GM21529 (cell line): ENCODE results near the gene SERTAD2.

Experiments used
- ATAC-seq: cut with Tn5 transposase; IDR thresholded peaks from one replicate; pipeline ENCODE4 v1.9.1; 2021; ENCODE audit not compliant: unreplicated experiment

SERTAD2 gene

GRCh38 chr2:64650296-64650695, 3.4 kb downstream of the SERTAD2 start:
- ATAC-seq, result no peak

DNA sequence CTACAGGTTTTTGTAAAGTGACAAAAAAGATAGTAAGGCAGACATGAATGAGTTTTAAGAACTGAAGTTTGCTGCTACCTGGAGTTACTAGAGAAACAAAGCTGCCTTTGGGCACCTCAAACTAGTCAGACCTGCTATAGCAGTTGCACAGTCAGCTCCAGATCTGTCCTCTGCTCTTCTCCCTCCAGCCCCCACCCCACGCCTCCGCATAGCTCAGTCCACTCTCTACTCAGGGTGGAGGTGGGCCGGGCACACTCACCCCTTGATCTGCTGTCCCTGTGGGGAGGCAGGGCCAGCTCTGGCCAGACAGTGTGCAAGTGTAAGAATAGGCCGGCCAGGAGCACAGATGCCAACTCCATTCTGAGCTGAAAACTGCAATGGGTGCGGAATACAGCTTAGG, 4.1 kb downstream of the SERTAD2 start:
- ATAC-seq, result no peak

- ATAC-seq, result no peak
Measured at GRCh38 chr2:64649013-64649484, 4.7 kb downstream of the SERTAD2 start.

- no peak for ATAC-seq
Measured at GRCh38 chr2:64646007-64646880, 7.5 kb downstream of the SERTAD2 start.

DNA sequence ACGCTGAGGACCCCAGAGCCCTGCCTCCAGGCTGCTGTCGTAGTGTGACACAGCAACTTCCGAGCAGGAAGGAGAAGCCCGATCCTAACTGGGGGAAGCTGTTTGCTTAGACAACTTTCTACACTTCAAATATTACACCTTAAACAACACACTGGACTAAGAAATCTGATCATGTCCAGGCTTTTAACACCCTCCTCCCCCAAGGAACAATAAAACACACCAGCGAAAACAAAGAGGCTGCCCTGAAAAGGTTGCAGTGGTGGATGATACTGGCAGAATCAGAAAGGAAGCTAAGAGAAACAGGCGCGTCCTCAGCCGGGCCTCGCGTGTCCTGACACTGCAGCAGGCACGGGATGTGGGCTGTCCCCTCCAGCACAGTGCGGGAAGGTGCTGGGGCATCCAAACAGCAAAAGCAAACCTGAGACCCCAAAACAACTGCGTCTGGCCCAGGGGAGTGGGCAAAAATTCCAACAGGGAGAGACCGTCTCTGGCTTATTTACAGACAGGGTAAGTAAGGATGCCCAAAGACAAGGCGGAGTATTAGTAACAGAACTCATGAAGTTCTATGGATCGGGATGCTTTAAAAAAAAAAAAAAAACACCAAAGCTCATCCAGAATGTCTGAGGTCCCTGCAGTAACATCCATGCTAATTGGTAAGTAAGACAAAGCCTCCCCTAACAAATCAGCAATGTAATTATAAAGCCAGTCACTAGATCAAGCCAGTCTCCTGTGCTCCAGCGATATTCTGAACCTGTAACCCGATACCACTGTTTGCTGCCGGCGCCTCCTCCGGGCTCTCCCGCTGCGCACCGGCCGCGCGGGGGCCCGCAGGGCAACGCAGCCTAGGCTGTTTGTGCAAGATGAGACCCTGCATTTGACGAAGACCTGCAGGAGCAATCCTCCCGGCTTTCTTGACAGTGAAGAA, 9.0 kb downstream of the SERTAD2 start:
- ATAC-seq, result peak; percentile 59

DNA sequence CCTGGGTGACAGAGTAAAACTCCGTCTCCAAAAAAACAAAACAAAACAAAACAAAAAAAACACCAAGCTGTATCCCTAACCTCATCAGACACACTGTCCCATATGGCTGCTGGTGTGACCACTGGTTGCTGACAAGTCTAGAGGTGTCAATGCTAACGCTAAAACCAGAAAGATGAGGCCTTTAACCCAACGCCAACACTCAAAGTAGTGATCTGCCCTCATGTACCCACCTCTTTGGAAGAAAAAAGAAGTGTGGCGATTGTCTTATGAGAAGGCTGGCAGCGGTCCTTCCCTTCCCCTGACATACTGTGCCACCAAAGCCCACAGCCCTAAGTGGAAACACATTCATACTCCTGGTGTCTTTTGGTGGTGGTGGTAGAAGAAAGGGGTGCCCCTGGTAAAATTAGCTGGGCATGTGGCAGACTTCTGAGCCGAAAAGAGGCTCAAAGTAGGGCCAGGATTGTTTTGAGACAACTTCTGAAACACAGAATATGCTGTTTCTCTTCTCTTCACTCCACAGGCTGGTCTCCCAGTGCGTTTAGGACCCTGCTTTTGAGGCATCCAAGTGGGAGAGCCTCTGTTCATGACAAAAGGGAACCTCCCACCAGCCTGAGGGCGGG, 9.8 kb downstream of the SERTAD2 start:
- ATAC-seq, result no peak

DNA sequence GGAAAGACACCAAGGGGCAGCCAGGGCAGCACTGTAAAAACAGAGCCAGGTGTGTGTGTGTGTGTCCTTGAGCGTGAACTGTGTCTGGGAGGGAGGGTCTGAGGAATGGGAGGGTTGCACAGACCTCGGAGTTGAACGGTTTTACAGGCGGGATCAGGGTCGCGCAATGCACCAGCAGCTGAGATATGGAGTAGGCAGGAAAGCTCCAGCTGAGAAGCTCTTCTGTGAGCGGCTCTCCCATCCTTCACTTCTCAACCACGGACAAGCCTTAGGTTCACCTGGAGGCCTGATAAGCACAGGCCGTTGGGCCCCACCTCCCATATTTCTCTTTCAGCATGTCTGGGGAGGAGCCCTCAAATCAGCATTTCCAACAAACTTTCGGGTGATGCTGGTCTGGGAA, 12.1 kb downstream of the SERTAD2 start:
- ATAC-seq, result no peak

DNA sequence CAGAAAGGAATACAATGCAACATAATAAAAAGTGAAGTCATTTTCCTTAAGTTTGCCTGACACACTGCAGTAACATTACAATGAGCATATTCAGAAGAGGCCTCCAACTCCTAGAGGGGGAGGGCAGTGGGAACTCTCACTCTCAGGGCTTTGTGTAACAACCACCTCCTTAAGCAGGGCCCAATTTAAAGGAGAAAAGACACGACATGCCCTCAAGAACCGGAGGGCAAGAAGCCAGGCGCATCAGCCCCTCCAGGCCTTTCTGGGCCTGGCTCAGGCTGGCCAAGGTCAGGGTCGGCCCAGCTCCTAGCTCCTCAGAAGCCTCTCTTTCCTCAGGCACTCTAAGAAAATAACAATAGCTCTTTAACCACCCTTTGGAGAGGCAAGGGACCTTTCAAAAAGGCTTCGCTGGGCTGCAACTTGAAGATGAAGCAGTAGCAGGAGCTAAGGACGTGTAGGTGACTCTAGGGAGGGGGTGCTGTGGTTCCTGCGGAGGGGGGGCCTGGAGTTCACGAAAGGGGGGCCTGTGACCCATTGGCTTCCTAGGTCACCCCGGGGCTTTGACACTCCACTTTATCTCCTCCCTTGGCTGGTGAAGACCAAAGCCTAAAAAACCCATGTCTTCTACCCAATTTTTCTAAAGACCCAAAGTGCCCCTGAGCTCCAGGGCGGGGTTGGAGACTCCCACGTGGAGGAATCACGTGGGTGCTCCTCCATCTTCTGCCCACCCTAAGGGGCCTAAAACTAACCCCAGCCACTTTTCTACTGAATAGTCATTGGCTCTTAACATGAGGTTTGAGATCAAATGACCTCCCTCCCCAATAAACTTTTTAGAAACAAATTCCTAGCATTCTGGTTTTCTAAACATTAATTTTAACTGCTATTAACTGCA, 13.3 kb downstream of the SERTAD2 start:
- no peak for ATAC-seq

DNA sequence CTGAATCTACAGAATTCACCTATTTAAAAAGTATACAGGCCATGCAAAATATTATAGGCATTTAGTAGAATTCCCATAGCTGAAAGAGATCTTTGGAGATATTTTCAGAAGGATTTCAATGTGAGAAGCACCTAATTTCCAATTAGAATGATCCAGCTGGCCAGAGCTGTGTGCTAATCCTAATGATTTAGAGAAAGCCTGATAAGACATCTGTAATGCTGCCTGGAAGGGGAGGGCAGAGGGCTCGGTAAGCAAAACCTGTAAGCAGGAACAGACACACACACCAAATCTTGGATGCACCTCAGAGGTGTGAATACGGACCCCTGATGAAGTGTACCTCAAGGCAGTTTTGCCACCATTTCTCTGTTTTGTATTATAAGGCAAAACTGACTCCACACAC, 14.0 kb downstream of the SERTAD2 start:
- no peak for ATAC-seq

- no peak for ATAC-seq
Measured at GRCh38 chr2:64638502-64639120, 15.1 kb downstream of the SERTAD2 start.

DNA sequence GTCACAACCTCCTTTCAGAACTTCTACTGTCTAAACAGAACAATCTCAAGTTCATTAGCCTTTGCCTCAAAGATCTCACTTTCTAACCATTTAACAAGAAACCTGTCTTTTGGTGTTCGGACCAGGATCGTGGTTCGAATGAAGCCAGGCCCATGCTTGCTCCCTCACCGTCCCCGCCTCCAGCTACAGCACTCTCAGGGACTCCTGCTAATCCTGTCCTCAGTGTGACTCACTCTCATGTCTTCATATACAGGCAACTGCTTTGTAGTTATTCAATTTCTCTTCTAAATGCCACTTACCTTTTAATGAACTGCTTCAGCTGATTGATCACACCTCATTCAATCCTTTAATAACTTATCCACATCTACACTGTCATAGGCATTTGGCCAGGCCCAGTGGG, 15.8 kb downstream of the SERTAD2 start:
- no peak for ATAC-seq

DNA sequence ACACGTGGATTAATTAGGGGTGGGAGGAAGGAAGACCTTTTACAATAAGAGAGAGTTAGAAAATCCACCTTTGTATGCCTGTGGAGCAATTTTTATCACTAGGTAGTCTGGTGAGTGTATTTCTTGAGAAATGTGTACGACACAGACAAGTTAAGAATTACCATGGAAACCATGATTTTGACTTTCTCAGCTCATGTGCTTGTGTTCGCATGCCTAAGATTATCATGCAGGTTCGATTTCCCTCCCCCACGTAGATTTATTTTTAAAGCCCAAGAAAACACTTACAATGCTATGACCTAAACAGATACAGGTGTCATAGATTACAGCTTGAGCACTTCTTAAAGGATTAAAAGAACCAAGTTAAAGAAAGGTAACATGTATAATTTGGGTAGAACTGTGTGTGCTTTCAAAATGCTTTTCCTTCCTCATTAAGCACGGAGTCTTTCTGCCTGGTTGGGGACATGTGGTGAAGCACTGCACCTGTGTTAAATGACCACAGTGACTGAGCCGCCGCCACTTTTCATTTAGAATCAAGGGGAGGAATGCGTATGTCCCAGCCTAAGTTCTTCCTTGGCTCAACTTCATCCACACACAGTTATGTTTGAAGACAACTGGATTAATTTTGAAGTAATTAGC, 16.6 kb downstream of the SERTAD2 start:
- peak; percentile 50 for ATAC-seq

DNA sequence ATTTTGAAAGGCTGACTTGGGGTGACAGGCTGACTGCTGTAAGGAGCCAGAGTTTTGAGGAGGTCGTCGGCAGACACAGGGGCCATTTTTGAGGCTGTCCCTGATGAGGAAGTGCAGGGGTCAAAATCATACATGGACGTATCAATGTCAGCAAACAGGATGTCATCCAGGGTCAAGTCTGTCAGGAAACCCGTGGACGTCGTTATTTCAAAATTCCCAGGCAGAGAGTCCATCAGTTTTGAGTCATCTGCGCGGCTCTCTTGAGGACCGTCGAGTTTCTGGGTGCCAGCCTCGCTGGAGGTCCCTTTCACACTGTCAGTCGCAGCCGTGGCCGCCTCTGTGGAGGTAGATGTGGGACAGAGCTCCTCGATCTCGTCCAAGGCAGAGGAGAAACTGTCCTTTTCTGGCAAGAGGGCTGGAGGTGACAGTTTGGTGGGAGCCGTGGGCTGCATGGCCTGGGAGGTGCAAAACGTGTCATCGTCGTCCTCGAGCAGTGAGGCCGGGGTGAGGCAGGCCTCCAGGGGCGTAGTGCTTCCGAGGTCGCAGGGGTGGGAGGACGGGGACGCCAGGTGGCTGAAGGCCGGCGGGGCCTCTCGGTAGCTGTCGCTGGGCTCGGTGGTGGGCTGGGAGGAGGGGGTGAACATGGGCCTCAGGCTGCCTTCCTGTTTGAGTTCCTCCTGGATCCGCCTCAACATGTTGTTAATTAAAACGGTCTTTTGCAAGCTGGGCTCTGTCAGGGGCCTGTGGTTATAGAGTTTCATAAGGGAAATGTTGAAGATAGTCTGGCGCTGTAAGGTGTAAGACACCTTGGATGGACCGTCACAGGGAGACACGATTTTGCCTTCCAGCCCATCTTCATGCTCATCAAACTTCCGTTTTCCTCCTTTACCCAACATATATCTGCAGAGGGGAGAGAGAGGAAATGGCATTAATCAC, 17.5 kb downstream of the SERTAD2 start:
- peak; percentile 64 for ATAC-seq

DNA sequence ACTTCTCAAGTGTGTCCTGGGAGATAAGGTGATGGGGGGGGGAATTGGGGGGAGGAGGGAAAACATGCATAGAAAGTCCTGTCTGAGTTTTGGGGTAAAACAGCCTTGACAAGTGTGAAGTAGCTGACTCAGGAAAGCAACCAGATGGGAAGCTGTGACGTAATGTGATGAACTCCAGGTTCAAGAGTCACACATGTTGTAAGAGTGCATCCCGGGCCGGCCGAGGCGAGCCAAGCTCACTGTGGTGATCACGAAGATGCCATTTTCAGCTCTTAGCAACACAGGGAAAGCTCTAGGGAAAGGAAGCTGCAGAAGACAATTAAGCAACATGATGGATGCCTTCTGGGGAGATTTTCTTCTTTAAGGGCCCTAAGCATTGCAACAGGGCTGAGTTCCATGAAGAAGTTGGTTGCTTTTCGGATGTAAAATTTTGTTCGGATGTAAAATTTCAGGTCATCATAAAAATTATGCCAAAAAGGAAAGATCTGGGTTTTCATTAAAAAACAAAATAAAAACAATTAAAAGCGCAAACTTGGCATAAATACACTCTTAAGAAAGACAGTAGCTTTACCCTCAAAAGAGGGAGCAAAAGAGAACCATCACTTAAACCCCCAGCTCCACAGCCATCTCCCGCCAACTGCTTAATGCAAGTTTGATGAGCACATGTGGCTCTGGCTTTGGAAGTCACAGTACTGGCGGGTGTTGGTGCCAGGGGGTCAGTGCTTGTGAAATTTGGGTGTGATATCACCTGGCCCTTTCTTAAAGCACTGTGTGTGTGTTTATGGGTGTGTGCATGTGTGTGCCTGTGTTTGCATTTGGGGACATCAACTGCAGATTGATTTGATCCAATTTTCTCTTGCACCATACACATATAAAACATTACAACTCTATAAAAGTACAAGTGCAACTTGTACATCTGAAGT, 19.1 kb downstream of the SERTAD2 start:
- ATAC-seq, result no peak

DNA sequence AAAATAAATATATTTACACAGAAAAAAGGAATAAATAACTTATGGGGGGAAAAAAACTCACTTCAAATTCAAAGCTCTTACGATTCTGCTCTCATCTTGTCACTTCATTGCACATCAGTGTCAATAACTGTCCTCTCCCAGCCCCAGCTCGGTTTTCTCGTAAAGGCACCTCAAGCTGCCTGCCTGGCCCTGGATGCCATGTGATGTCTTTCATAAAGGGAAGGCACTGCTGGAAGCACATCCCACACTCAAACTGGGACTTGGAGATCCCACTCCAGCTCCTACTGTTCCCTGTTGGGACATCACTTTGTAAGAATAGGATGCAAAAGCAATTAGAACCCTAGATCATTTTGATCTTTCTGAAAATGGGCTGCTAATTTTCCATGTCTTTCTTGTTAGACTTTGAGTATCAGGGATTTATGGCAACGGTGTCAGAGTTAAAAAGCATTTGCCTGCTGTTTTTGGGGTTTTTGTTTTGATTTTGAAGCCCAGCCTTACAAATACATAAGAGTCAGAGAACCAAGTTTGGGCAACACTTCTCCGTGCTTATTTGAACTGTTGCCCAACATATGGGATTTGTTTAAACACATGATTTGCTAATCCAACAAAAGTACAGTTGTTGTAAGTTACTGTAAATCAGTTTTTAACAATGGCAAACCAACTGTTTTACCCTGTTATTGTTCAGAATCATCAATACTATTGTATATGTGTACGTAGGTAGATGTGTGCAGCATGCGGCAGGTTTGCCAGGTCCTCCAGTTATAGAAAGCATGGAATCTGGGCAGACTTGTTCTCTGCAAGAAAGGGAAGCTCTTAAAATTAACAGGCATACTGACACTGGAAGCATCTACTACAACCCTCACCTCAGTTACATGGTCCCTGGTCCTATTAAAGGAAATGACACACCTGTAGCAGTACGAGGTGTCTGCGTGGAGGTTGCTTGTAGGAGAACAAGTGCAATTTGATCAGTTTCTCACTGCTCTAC, 20.6 kb downstream of the SERTAD2 start:
- no peak for ATAC-seq

- ATAC-seq, result no peak
Measured at GRCh38 chr2:64631771-64632170, 21.9 kb downstream of the SERTAD2 start.
